ENCODE results near the gene DNAH14.

DNA sequence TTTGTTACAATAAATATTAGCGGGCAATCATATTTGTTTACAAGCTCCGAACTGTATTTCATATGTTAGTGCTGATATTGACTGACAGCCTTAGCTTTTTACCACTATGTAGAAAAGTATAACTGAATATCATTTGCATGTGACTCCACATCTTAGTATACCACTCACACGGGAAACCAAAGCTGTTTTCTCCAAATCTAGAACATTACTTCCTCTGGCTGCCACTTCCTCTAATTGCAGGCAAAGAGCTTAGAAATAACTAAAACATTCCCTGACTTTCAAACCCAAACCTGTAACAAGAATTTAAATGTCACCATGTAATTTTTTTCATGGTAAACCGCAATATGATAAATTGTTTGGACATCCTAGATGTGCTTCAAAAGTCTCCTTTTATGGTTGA is 323.7 kb downstream of the DNAH14 start:
- TF ChIP-seq, protein P1, sequence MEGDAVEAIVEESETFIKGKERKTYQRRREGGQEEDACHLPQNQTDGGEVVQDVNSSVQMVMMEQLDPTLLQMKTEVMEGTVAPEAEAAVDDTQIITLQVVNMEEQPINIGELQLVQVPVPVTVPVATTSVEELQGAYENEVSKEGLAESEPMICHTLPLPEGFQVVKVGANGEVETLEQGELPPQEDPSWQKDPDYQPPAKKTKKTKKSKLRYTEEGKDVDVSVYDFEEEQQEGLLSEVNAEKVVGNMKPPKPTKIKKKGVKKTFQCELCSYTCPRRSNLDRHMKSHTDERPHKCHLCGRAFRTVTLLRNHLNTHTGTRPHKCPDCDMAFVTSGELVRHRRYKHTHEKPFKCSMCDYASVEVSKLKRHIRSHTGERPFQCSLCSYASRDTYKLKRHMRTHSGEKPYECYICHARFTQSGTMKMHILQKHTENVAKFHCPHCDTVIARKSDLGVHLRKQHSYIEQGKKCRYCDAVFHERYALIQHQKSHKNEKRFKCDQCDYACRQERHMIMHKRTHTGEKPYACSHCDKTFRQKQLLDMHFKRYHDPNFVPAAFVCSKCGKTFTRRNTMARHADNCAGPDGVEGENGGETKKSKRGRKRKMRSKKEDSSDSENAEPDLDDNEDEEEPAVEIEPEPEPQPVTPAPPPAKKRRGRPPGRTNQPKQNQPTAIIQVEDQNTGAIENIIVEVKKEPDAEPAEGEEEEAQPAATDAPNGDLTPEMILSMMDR (conservative IDR thresholded peaks at IDR 0.05; ENCODE audit: low read depth, low read length): no peak
- no peak for TF ChIP-seq RFX5 (IDR thresholded peaks at IDR 0.05; ENCODE audit: low read depth, low read length)
- no peak for TF ChIP-seq MXI1 (IDR thresholded peaks at IDR 0.05; ENCODE audit: borderline replicate concordance, low read depth, low read length)
- TF ChIP-seq POLR2A (IDR thresholded peaks at IDR 0.05; ENCODE audit: low read depth, low read length): no peak
- TF ChIP-seq, protein P2, sequence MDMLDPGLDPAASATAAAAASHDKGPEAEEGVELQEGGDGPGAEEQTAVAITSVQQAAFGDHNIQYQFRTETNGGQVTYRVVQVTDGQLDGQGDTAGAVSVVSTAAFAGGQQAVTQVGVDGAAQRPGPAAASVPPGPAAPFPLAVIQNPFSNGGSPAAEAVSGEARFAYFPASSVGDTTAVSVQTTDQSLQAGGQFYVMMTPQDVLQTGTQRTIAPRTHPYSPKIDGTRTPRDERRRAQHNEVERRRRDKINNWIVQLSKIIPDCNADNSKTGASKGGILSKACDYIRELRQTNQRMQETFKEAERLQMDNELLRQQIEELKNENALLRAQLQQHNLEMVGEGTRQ (IDR thresholded peaks at IDR 0.05; ENCODE audit: low read depth, low read length): no peak
- TF ChIP-seq CHD1 (IDR thresholded peaks at IDR 0.05; ENCODE audit: low read depth, low read length): no peak
- TF ChIP-seq RAD21 (IDR thresholded peaks at IDR 0.05; ENCODE audit: low read length): no peak
- TF ChIP-seq NFE2L2 (IDR thresholded peaks at IDR 0.05; ENCODE audit: low read depth, low read length): no peak
- no peak for TF ChIP-seq MAZ (IDR thresholded peaks at IDR 0.05; ENCODE audit: borderline replicate concordance, low read depth, low read length)
- no peak for TF ChIP-seq CEBPB (IDR thresholded peaks at IDR 0.05; ENCODE audit: low read depth, low read length)

Data from IMR-90 (cell line).